ENCODE measurements around the gene YTHDF1.

- no peak for TF ChIP-seq CTCF (conservative IDR thresholded peaks at IDR 0.05 in 1 of 2, IDR thresholded peaks at IDR 0.05 in 1 of 2; ENCODE audit: low read depth in 1 of 2, low read length in 2 of 2)
- TF ChIP-seq EZH2 (IDR thresholded peaks at IDR 0.05; ENCODE audit: low read length, missing control alignments) = no peak
Measured at GRCh38 chr20:63150391-63150898, 65.5 kb downstream of the YTHDF1 start.

Measured in fibroblast of lung (primary cell).